ENCODE measurements around the gene NIN. TPM values are rescaled to one million over a fixed set of nuclear protein-coding genes. Genes with fewer than 3 reads are reported as not detected.
"Not testable (repeated sequence)": the region's sequence is repeated elsewhere in the genome, so short reads cannot be mapped to it uniquely, and the experiment has no call there.

The NIN gene
- total RNA-seq, 1 experiment from 2014 or later: 40.0 TPM

DNA sequence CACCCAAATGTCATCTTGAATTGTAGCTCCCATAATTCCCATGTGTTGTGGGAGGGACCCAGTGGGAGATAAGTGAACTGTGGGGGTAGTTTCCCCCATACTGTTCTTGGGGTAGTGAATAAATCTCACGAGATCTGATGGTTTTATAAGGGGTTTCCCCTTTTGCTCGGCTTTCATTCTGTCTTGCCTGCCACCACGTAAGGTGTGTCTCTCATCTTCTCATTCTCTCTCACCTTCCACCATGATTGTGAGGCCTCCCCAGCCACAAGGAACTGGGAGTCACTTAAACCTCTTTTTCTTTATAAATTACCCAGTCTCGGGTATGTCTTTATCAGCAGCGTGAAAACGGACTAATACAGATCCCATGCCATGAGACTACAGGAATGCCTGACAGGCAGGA is 11.7 kb downstream of the NIN start:
- not testable (repeated sequence) for DNase-seq (ENCODE audit: low read depth)

DNA sequence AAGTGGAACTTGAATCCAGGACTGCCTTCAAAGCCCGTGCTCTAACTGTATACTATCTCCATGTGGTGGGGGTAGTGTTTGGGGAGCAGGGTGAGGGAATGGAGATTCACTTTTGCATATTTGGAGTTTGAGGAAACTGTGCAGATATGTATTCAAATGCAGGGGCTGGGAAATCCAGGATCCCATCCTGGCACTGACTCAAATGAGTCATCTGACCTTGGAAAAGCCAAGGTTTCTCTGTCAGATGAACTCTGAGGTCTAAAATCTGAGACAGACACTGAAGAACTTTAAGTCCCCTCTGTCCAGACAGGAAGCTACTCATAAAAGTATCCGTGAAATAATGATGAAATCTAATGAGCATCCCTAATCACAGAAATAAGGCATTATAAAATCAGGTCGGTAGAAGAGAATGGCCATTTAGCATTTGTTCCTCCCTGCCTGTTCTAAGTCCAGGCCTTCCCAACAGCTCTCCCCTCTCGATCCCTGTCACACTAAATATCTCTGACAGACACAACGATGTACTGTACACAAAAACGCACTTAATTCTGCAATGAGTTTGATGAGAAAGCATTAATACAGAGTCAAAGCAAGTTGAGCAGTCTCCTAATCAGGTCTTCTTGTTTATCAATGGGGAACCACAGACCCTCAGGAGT is 14.4 kb downstream of the NIN start:
- DNase-seq (ENCODE audit: low read depth): peak; percentile 77

DNA sequence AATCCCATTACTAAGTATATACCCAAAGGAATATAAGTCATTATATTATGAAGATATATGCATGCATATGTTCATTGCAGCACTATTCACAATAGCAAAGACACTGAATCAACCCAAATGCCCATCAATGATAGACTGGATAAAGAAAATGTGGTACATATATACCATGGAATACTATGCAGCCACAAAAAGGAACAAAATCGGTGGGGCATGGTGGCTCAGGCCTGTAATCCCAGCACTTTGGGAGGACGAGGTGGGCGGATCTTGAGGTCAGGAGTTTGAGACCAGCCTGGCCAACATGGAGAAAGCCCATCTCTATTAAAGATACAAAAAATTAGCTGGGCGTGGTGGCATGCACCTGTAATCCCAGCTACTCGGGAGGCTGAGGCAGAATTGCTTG is 15.4 kb downstream of the NIN start:
- DNase-seq (ENCODE audit: low read depth): not testable (repeated sequence)

DNA sequence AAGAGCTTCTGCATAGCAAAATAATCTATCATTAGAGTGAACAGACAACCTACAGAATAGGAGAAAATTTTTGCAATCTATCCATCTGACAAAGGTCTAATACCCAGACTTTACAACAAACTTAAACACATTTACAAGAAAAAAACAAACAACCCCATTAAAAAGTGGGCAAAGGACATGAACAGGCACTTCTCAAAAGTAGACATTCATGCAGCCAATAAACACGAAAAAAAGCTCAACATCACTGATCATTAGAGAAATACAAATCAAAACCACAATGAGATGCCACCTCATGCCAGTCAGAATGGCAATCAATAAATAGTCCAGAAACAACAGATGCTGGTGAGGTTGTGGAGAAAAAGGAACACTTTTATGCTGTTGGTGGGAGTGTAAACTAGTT is 15.9 kb downstream of the NIN start:
- not testable (repeated sequence) for DNase-seq (ENCODE audit: low read depth)

DNA sequence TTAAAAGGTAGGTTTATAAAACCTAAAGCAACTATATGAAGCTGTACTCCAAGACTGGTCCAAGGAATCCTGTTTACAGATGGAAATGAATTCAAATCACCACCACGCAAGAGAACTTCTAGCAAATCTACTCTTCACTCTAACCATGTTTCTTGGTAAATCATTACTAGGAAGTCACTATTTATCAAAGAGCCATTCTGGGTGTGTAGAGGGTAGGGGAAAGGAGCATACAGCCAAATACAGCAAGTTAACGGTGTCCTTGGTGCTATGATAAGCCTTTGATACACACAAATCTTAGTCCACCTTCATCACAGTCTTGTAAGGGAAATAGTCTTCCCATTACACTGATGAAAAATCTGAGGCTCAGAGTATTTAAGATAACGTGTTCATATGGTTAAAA is 16.8 kb downstream of the NIN start:
- DNase-seq (ENCODE audit: low read depth): no peak

DNA sequence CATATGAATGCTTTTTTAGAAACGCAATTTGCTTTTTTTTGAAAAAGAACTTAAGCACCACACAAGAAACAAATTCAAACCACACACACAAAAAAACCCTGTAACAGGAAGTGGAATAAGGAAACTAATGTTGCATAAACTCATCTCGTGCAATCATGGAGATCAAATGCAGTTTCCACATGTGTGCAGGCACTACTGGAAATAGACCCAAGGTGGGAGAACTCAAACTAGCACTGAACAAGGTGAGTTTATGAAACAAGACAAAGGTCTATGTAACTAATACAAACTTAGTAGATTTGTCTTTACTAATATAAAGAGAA is 17.5 kb downstream of the NIN start:
- DNase-seq (ENCODE audit: low read depth): no peak

DNA sequence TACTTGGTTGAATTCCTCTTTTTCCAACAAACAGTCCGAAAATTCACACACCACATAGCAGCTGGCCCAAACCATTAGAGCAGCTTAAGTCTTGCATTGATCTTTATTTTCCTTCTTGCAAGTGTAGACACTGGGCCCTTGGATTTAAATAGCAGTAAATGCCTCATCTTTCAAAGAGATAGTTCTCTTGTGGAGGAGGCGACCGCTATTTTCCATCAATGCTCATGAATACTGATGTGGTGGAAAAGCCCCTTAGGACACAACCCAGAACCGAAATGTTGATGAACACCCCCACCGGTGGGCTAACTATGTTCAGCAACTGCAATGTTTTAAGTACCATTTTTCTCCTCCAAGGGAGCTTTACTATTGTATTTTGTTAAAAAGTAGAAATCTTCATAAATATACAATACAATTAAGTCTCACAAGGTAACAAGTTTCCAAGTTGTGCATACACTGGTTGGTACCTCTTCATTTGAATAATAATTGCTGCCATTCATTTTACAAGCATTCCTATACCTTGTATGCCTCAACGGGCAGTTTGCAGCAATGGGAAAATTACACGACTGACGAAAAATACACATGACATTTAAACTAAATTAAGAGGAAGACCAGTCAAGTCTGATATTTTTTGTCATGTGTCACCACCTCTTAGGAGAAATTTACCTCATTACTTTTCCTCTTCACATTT is 18.0 kb downstream of the NIN start:
- DNase-seq (ENCODE audit: low read depth): no peak

DNA sequence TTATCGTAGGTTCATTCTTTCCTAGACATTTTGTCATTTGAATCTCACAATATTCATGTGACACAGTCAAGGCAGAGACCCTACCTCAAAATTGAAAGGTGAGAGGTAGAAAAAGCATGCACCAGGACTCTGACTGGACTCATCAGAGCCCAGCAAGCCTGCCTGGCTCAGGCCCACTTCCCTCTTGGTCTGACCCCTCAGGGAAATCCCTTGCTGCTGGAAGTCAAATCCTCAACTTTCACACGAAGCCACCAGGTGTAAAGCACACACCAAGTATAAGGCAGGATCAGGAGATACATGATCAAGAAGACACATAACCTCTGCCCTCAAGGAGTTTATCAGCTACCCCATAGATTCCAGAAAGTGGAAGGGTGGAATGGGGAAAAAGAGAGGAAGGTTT is 18.8 kb downstream of the NIN start:
- DNase-seq (ENCODE audit: low read depth): no peak

DNA sequence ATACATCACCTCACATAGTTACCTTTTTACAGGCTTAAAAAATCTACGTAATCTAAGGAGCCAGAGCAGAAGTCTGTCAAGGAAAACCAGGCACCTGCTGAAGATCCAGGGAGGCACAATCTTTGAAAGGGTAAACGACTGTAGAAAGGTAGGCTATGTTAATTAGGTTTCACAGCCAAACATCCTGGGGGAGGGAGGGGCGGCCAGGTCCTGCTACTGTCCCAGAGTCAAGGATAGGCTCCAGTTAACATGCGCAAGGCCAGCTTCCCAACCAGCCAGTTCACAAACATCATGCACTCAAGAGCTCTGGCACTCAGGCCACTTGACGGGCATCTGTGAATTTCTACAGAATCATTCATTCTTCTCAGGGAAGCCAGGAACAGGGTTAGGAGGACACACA is 22.9 kb downstream of the NIN start:
- no peak for DNase-seq (ENCODE audit: low read depth)

DNA sequence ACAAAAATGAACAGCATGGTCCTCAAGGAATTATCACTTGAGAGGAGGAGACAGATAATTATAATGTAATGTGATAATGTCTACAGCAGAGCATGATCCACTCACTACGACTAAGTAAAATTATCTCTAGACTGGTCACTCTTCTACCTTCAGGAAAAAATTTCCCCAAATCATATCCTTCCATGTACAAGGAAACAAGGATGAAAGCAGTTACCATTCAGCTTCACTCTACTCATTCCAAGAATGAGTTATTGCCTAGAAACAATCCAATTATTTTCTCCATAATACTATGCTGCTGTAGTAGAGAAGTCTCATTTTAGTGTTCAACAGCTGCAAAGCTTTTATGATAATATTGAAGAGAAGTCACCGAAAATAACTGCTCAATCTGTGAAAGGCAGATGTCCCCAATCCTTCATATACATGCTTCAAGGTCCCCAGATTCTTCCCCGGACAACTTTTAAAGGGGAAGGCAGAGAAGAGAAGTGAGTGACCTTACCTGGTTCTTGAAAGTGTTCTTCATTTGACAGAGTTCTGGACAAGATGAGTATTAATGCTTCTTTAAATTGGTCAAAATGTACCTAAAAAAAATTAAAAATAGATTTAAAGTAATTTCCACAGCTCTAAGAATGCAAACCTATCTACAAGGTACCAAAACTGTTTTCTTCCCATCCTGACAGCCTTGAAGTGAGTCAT is 24.6 kb downstream of the NIN start:
- DNase-seq (ENCODE audit: low read depth): peak; percentile 53

DNA sequence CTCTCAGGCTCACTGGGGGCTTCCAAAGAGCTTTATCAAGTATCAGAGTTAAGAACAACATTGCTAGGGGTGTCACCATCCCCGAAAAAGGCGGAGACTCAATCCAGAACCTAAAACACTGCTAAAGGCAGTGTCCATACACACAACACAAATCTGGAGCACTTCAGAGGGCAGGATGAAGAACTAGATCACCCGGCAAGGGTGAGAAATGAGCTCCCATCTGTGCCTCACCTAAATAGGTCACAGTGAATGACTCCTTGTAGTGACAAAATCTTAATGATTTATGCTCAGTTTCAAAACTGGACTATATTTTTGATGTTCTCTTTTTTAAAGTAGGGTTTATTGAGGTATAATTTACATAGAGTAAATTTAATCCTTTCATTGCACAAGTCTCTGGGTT is 25.6 kb downstream of the NIN start:
- no peak for DNase-seq (ENCODE audit: low read depth)

DNA sequence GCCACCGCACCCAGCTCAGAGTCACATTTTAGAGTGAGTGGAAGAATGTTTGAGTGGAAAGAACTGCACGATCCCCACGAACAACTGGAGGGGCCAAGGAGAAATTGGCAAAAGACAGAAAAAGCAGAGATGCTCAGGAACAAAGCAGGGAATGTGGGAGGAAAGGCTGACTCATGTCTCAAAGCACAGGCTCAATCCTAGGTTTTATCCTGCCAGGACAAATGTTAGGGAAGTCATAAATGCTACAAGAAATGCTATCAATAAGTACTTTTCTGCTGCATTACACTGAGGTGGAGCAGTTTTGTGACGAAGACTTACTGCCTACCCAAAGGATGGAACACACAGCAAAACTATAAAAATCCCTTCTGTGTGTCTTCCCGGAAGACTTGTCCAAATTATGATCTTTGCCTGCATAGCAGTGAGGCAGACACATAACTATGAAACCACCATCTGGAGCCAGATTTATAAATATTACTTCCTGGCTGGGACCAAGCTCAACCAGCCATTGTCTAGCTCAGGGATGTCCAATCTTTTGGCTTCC is 26.7 kb downstream of the NIN start:
- DNase-seq (ENCODE audit: low read depth): peak; percentile 78

DNA sequence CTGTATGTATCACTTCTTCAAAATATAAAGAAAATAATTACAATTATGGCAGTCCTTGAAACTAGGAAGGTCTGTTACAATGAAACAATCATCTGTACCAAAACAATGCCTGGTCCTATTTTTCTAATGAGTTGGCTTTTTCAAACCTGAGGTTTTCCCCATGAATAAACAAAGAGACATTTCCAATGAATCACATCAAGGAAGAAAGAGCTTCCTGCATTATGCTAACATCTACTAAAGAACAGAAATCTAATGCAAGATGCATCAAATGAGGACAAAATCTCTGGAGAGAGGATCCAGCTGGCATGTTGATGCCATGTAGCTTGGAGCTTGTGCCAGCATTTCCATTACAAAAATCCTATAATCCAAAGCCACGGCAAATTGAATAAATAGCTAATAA is 29.3 kb downstream of the NIN start:
- DNase-seq (ENCODE audit: low read depth): peak; percentile 72

DNA sequence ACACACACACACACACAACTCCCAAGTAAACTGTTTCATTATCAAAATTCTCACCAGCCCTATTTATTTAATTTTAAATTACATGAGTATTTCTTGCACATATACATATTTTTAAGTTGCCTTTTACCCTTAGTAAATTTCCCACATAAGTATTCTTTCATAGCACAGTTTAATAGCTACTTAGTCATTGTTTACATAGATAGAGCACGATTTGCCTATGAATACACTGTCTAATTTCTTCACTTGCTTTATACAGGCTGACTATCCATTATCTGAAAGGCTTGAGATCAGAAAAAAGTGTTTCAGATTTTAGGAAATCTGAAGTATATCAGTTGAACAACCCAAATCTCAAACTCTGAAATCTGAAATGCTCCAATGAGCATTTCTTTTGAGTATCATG is 30.9 kb downstream of the NIN start:
- DNase-seq (ENCODE audit: low read depth): no peak

DNA sequence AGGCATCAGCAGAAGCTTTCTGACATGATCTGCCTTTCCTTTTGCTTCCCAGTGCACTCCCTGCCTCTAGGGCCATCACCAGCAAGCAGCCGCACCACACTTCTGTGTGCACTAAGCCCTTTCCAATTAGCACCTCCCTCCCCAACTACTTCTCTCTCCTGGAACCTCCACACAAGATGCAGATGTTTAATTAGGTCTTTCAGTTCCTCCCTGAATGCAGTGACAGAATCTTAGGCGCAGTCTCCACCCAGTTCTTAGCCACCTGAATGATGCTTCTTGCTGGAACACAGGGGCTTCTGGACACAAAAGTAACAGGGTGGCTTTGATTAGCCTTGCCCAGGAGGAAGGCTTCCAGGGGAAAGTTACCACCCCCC is 32.9 kb downstream of the NIN start:
- DNase-seq (ENCODE audit: low read depth): no peak

DNA sequence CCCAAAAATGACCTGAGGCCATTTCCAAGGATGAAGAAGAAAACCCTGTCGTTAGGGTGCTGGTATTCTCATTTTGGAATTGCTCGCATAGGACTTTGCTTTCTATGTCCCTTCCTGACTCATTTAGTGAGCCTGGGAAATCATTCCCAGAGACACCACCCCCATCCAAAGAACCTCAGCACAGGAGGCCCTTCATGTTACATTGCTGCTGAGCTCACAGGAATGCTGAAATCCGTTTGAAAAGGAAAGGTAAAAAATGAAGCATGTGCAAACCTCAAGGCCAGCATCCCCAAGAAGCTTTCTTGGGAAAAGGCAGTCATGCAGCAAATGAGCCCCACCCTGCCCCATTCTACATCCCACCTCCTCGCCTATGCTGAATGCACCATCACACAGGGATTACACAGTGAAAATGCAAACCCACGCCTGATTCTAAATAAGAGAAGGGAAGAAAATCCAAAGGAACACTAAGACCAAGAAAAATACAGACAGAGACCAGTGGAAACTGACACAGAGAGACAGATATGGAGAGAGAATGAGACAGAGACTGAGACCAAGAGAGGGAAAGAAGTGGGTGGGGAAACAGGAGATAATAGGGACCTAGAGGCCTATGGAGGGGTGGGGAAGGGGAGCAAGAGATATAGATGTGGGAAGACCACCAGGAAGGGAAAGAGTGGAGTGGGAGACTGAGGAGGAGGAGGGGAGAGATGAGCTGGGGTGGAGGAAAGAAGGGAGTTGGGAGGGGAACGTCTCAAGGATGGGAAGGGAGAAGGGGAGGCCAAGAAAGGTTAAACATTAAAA is 33.5 kb downstream of the NIN start:
- no peak for DNase-seq (ENCODE audit: low read depth)

DNA sequence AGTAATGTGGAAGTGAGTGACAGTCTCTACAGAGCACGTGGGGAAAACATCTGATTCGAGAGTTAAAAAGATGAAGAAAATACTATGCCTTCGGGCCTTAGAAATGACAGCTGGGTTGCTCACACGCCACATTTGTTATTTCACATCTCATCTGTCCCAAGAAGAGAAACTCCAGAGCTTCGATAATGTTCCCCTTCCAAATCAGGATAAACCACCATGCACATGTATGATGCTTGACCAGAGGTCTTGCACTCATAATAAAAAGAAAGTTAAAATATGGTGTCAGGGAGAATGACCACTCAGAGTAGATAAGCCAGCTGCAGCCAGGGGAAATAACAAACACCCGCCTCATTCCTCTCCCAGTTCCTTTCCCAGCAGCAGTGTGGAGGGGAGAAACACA is 34.6 kb downstream of the NIN start:
- peak; percentile 32 for DNase-seq (ENCODE audit: low read depth)

DNA sequence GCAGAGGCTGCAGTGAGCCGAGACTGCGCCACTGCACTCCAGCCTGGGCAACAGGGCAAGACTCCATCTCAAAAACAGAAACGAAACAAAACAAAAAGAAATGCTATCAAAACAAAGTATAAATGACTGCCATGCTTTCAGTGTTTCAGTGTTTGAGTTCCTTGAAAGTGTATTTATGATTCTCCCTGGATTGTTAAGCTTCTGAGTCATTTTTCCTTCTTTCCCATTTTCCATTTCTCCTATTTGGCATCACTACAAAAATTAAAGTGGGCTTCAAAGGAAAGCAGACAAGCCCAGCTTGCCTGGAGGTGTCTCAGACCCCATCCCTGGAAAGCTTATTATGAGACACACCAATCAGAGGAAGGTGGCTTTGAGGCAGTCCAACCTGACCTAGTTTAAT is 35.1 kb downstream of the NIN start:
- DNase-seq (ENCODE audit: low read depth): no peak

DNA sequence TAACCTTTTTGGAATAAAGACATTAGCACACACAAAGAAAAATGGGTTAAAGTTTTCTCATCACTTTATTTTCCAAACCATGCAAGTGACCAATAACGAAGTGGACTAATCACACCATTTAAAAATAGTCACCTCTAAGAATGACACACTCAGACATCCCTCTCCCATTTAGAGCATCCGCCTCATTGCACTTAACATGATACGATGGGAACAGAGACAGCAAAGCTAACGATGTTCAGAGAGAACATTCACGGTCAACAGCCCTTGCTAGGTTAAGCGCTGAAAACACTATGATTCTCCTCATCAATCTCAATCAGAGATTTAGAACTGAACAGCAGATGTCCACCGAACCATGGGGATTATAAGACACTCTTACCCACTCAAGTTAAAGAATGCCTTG is 35.8 kb downstream of the NIN start:
- no peak for DNase-seq (ENCODE audit: low read depth)

DNA sequence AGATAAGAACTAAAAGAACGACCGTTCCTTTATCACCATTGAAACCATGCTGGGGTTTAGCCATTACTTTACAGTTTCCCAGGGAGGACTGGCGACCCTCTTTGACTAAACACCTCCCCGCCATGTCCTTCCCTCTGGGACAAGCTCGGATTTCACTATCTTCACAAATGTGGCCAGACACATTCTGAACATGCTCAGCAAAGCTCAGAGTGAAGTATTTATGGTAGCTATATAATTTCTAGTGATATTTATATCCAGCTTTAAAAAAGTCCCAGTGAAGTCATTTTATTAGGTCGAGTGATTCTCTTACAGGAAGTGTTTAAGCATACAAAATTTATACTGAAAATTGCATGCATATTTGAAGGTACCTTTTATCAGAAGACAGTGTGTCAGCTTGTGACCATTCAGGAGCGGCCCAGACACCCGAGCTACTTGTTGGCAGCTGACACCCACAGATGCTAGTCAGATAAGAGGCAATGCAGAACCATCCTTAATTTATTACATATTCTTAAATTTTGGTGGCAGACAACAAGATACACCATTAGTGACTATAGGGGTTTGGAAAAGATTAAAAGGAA is 36.8 kb downstream of the NIN start:
- DNase-seq (ENCODE audit: low read depth): no peak

DNA sequence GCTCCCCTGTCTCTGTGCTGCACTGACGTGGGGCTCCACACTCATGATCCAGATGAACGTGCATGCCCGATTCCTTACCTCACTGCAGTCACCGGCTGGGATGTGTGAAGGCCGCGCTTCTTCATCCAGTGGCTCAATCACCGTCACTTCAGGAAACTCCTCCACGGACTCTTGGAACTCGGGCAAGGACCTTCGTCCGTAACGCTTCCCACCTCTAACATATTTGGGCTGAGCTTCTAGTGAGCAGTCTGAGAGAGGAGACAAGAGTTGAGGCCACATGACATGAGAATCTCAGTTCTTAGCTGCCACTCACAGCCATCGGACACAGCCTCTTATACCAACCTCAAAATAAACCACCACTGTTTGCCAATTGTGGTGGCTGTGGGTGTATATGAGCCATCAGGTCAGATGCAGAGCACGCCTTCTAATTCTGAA is 38.3 kb downstream of the NIN start:
- DNase-seq (ENCODE audit: low read depth): no peak

DNA sequence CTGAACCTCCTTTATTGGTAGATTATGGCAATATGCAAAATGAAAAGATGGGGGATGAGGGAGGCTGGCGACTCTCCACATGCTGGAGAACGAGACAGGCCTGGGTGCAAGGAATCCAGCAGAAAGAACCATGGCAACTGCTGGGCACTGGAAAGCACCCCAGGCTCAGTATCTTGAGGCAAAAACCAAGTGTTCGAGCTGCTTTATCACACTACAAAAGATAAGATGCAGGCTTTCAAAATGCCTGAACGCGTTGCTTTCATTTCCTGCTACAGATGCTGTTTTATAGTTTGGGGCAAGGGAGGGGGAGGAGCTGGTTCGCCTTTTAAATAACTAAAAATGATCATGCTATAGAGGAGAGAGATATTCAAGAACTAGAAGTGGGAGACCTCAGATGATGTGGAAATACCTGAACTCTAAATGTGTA is 38.9 kb downstream of the NIN start:
- DNase-seq (ENCODE audit: low read depth): no peak

All from LHCN-M2 (cell line).